Body of pancreas (tissue), 4 donors: ENCODE results near the gene SETD5. TPM values are rescaled to one million over a fixed set of nuclear protein-coding genes. Genes with fewer than 3 reads are reported as not detected.
A peak's percentile ranks its signal among the peaks of the same experiment; 100 is the strongest.

Experiments used
- ATAC-seq: fragments of 150-250 bp; one replicate; pipeline ENCODE4 v1.9.1; 2016
- DNase-seq, 4 donors: peaks; one replicate each; pipeline ENCODE4 v3.0.0-alpha.2; 2019
- H3K27ac ChIP-seq, 4 donors: fragments of 200-600 bp; sonication (generic); 1 replicate in 3 of 4; 2 replicates in 1 of 4; pipeline versions ENCODE4 v1.5.1 to v1.6.1; 2016 to 2019; ENCODE audit warnings: mild to moderate bottlenecking in 1 of 4, mixed read lengths in 1 of 4, moderate library complexity in 1 of 4
- H3K27me3 ChIP-seq, 2 donors: fragments of 200-600 bp; sonication (generic); one replicate each; pipeline ENCODE4 v1.6.0; 2016; ENCODE audit warnings: mild to moderate bottlenecking in 1 of 2
- H3K36me3 ChIP-seq, 2 donors: fragments of 200-600 bp; sonication (generic); replicated peaks in 1 of 2; 2 replicates each; pipeline ENCODE4 v1.5.1; 2016; ENCODE audit warnings: low read depth in 2 of 2; ENCODE audit not compliant: insufficient read depth in 1 of 2
- H3K4me1 ChIP-seq: fragments of 200-600 bp; sonication (generic); one replicate; pipeline ENCODE4 v1.6.0; 2016
- H3K4me3 ChIP-seq, 2 donors: fragments of 200-600 bp; sonication (generic); 1 replicate in 1 of 2; 2 replicates in 1 of 2; pipeline ENCODE4 v1.5.1; 2016 to 2019
- H3K9me3 ChIP-seq, 3 donors: fragments of 200-600 bp; sonication (generic); 1 replicate in 2 of 3; 2 replicates in 1 of 3; pipeline ENCODE4 v1.5.1; 2016
- CTCF ChIP-seq, 7 experiments: fragments of 450-650 bp in 4 of 7; fragments of 200-600 bp in 3 of 7; sonication (generic) in 3 of 7; IDR thresholded peaks; one replicate each; pipeline ENCODE4 v1.5.1; 2016 to 2019; ENCODE audit warnings: antibody characterized with exemption in 7 of 7
- POLR2A ChIP-seq, 3 donors: fragments of 450-650 bp; IDR thresholded peaks; one replicate each; pipeline ENCODE4 v1.6.1; 2016; ENCODE audit warnings: antibody characterized with exemption in 3 of 3, mild to moderate bottlenecking in 2 of 3
- WGBS, 2 donors: methylation state at CpG; one replicate each; pipeline ENCODE4 v1.1.5; 2017; 5-methylcytosine and 5-hydroxymethylcytosine counted together
- intact Hi-C: fragments of 100-400 bp; cut with DNase I; formaldehyde crosslinking; loops from one replicate; pipeline ENCODE4 v1.15.1; 2023
- total RNA-seq, 2 donors: library from RNA; depleted of rRNA; stranded (reverse); fragments of >200 nt; gene quantifications; one replicate each; pipeline ENCODE4 v1.1.0, GENCODE V29; 2016

Gene SETD5
- total RNA-seq, 2 donors from 2014 or later, result 64.3 to 102 TPM

DNA sequence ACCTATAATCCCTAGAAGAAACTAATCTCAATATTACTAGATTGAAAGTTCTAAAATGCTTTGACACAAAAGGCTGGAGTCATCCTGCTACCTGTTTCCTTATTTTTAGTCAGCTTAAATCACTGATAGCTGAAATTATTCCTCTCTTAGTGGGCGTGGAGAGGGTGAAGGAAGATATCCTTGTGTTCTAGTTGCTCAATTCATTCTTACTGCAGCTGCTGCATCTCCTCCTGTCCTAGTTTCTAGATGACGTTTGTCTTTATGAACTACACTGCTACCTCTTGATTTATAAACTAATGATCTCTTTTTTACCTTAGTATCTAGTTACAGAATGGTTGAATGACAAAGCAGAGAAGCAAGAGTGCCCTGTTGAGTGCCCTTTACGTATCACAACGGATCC, 50.7 kb downstream of the SETD5 start:
- Histone ChIP-seq H3K27me3 (no peaks in the 10 kb centered on the region), H3K36me3 (peaks cover 31 to 47% of the 10 kb centered on the region in 2 donors), H3K4me1 (no peaks in the 10 kb centered on the region), H3K9me3 (no peaks in the 10 kb centered on the region), H3K27ac (no peak overlapping the region), H3K4me3 (no peak overlapping the region)
- ATAC-seq (no peak), DNase-seq (no peak)
- WGBS, 2 donors, result 78 to 84% methylated on average over 4 of the region's 4 CpGs
- TF ChIP-seq CTCF (IDR thresholded peaks at IDR 0.05) (no peak), POLR2A (IDR thresholded peaks at IDR 0.05) (no peak)
- intact Hi-C loops, result no loop called here

DNA sequence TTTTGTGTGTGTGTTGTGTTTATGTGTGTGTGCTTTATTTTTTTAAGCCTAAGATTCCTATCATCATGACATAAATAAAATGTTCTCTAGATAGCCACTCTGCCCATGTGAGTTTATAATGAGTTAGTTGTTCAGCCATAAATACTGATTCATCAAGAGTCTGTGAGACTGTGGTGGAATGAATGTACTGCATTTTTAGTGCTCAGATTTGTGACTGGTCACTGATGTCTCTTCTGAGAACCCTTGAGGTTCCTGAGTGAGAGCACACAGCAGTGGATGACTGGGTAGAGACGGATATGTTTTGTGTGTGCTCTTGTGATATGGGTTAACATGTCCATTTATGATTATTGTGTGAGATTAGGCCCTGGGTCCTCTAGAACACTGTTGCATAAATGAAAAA, 51.2 kb downstream of the SETD5 start:
- ATAC-seq, result no peak
- H3K27me3 ChIP-seq, result no peaks in the 10 kb centered on the region
- H3K9me3 ChIP-seq, result no peaks in the 10 kb centered on the region
- TF ChIP-seq CTCF (IDR thresholded peaks at IDR 0.05) (no peak), POLR2A (IDR thresholded peaks at IDR 0.05) (no peak)
- H3K4me3 ChIP-seq, result no peak overlapping the region
- DNase-seq, result no peak
- H3K36me3 ChIP-seq, result peaks cover 31 to 43% of the 10 kb centered on the region in 2 donors
- no peaks in the 10 kb centered on the region for H3K4me1 ChIP-seq
- intact Hi-C loops, result no loop called here
- H3K27ac ChIP-seq, result no peak overlapping the region
- 77 to 95% methylated on average over 1 of the region's 1 CpG for WGBS, 2 donors

GRCh38 chr3:9450126-9450525, 52.7 kb downstream of the SETD5 start:
- Histone ChIP-seq H3K36me3 (peaks cover 28 to 42% of the 10 kb centered on the region in 2 donors), H3K4me3 (no peak overlapping the region), H3K27me3 (no peaks in the 10 kb centered on the region), H3K4me1 (no peaks in the 10 kb centered on the region), H3K27ac (no peak overlapping the region), H3K9me3 (no peaks in the 10 kb centered on the region)
- no peak for ATAC-seq
- TF ChIP-seq POLR2A (IDR thresholded peaks at IDR 0.05), result no peak
- TF ChIP-seq CTCF (IDR thresholded peaks at IDR 0.05), result no peak
- DNase-seq, result no peak
- intact Hi-C loops, result no loop called here
- 87 to 91% methylated on average over 1 of the region's 1 CpG for WGBS, 2 donors

DNA sequence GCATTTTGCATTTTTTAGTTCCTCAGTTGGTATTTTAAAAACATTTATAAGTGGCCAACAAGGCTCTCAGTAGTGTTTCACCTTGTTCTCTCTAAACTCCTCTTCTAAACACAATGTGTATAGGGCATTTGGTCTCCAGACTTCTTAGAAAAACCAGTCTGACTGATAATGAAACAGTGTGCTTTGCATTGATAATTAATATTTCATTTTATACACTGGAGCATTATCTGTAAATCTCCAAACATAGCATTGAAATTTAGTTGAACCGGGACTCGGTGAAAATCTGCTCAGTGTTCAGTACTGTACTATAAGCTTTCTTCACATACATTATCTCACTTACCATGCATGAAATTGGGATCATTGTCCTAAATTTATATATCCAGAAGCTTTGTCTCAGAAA, 53.6 kb downstream of the SETD5 start:
- intact Hi-C loops, result no loop called here
- H3K4me1 ChIP-seq, result no peaks in the 10 kb centered on the region
- no peaks in the 10 kb centered on the region for H3K9me3 ChIP-seq
- DNase-seq (no peak), ATAC-seq (no peak)
- H3K36me3 ChIP-seq, result peaks cover 23 to 46% of the 10 kb centered on the region in 2 donors
- no peak overlapping the region for H3K27ac ChIP-seq
- 86 to 88% methylated on average over 2 of the region's 2 CpGs for WGBS, 2 donors
- no peak overlapping the region for H3K4me3 ChIP-seq
- H3K27me3 ChIP-seq, result no peaks in the 10 kb centered on the region
- TF ChIP-seq CTCF (IDR thresholded peaks at IDR 0.05) (no peak), POLR2A (IDR thresholded peaks at IDR 0.05) (no peak)

DNA sequence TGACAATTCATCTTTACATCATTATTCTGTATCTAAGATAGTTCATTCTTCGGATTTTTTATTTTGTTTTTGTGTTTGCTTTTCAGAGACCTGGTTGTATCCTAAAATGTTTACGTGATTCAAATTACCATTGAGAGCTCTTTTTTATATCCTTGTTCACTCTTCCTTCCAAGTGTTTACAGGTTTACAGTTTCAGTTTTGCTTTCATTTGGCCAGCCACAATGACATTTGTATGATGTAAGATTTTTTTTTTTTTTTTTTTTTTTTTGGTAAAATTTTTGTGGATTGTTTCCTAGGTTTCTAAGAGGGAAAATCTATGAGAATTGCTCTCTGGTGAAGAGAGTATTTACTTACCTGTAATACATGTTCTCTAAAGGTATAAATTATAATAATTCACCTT, 55.0 kb downstream of the SETD5 start:
- 74 to 83% methylated on average over 2 of the region's 2 CpGs for WGBS, 2 donors
- TF ChIP-seq POLR2A (IDR thresholded peaks at IDR 0.05) (no peak), CTCF (IDR thresholded peaks at IDR 0.05) (no peak)
- intact Hi-C loops, result no loop called here
- Histone ChIP-seq H3K27ac (peak overlapping the region in 1 of 4 donors; percentile 15), H3K9me3 (no peaks in the 10 kb centered on the region), H3K4me1 (no peaks in the 10 kb centered on the region), H3K27me3 (no peaks in the 10 kb centered on the region), H3K4me3 (no peak overlapping the region), H3K36me3 (peaks cover 17 to 39% of the 10 kb centered on the region in 2 donors)
- no peak for ATAC-seq
- no peak for DNase-seq
